GM23248 (cell line): ENCODE measurements around the gene PCDHGB2. TPM values are rescaled to one million over a fixed set of nuclear protein-coding genes. Genes with fewer than 3 reads are reported as not detected.
"Not testable (repeated sequence)": the region's sequence is repeated elsewhere in the genome, so short reads cannot be mapped to it uniquely, and the experiment has no call there.

ENCODE experiments used
- DNase-seq: peaks from one replicate; pipeline ENCODE4 v3.0.0-alpha.2; 2015
- H2AFZ ChIP-seq: fragments of 200-600 bp; sonication (generic); 2 replicates; pipeline ENCODE4 v1.6.1; 2016; ENCODE audit warnings: antibody characterized with exemption
- H3F3A ChIP-seq: fragments of 200-600 bp; sonication (generic); 2 replicates; pipeline ENCODE4 v1.6.1; 2016; ENCODE audit warnings: mild to moderate bottlenecking, antibody characterized with exemption, mixed run types; ENCODE audit not compliant: insufficient read depth
- H3K27ac ChIP-seq: fragments of 200-600 bp; sonication (generic); 2 replicates; pipeline ENCODE4 v1.5.1; 2016; ENCODE audit warnings: mild to moderate bottlenecking
- H3K27me3 ChIP-seq: fragments of 200-600 bp; sonication (generic); replicated peaks from 2 replicates; pipeline ENCODE4 v1.6.1; 2016; ENCODE audit warnings: mild to moderate bottlenecking; ENCODE audit not compliant: insufficient read depth
- H3K36me3 ChIP-seq: fragments of 200-600 bp; sonication (generic); 2 replicates; pipeline ENCODE4 v1.6.1; 2016; ENCODE audit warnings: low read depth, mild to moderate bottlenecking
- H3K4me1 ChIP-seq: fragments of 200-600 bp; sonication (generic); 2 replicates; pipeline ENCODE4 v1.6.1; 2016; ENCODE audit warnings: mild to moderate bottlenecking; ENCODE audit not compliant: insufficient read depth
- H3K4me2 ChIP-seq: fragments of 200-600 bp; sonication (generic); one replicate; pipeline ENCODE4 v1.6.1; 2016; ENCODE audit warnings: mild to moderate bottlenecking; ENCODE audit not compliant: unreplicated experiment
- H3K4me3 ChIP-seq: fragments of 200-600 bp; sonication (generic); 2 replicates; pipeline ENCODE4 v1.5.1; 2016; ENCODE audit warnings: mild to moderate bottlenecking
- H3K79me2 ChIP-seq: fragments of 200-600 bp; sonication (generic); 2 replicates; pipeline ENCODE4 v1.6.1; 2016; ENCODE audit warnings: mild to moderate bottlenecking; ENCODE audit not compliant: insufficient read depth
- H3K9ac ChIP-seq: fragments of 200-600 bp; sonication (generic); 2 replicates; pipeline ENCODE4 v1.6.1; 2016; ENCODE audit warnings: mild to moderate bottlenecking
- H3K9me2 ChIP-seq: fragments of 200-600 bp; sonication (generic); 2 replicates; pipeline ENCODE4 v1.6.1; 2016; ENCODE audit warnings: mixed run types, mild to moderate bottlenecking, moderate library complexity; ENCODE audit not compliant: insufficient read depth
- H3K9me3 ChIP-seq: fragments of 200-600 bp; sonication (generic); one replicate; pipeline ENCODE4 v1.6.1; 2017; ENCODE audit warnings: low read depth
- H4K20me1 ChIP-seq: fragments of 200-600 bp; sonication (generic); 2 replicates; pipeline ENCODE4 v1.6.0; 2016; ENCODE audit not compliant: insufficient read depth
- EZH2 ChIP-seq: fragments of 200-600 bp; sonication (generic); IDR thresholded peaks from 2 replicates; pipeline ENCODE4 v1.6.1; 2018; ENCODE audit warnings: antibody characterized with exemption, mild to moderate bottlenecking; ENCODE audit not compliant: insufficient read depth, poor library complexity, severe bottlenecking
- EZH2phosphoT487 ChIP-seq: fragments of 200-600 bp; sonication (generic); IDR thresholded peaks from 2 replicates; pipeline ENCODE4 v1.6.1; 2018; ENCODE audit warnings: antibody characterized with exemption, moderate library complexity, mild to moderate bottlenecking, low read depth; ENCODE audit not compliant: insufficient read depth
- WGBS, 2 experiments: methylation state at CpG; one replicate each; pipeline ENCODE4 v1.1.6; 2015 to 2017; ENCODE audit warnings: low lambda C conversion rate in 2 of 2, low coverage in 1 of 2; ENCODE audit errors: missing lambda C conversion rate in 2 of 2; 5-methylcytosine and 5-hydroxymethylcytosine counted together
- in situ Hi-C: fragments of 300-500 bp; cut with MboI; formaldehyde crosslinking; loops from 2 replicates; pipeline ENCODE4 v1.15.0; 2020
- polyA plus RNA-seq: library from polyadenylated mRNA; unstranded; fragments of >200 nt; fragmentation: Nextera tagmentation; extraction: Ambion mirVana; gene quantifications from 2 replicates; pipeline ENCODE4 v1.2.1, GENCODE V29; 2016
- total RNA-seq: library from RNA; depleted of rRNA; stranded (reverse); fragments of >200 nt; shearing (Covaris generic); gene quantifications from 2 replicates; pipeline ENCODE4 v1.2.3, GENCODE V29; 2014; rRNA removed

The PCDHGB2 gene
- total RNA-seq (2.2 and 2.5 TPM in 2 replicates), polyA plus RNA-seq (0.76 and 0.94 TPM in 2 replicates)

- Histone ChIP-seq H3K9me2 (no peaks in the 10 kb centered on the region), H3K79me2 (peaks cover 6% of the 10 kb centered on the region; the same call in 1 of the 2 replicates), H3K9me3 (peaks cover 7% of the 10 kb centered on the region), H4K20me1 (no peaks in the 10 kb centered on the region), H2AFZ (0 out of 2 replicates have a peak within 1 kb of the TSS, but pooled peaks have one; percentile 37), H3K4me1 (no peaks in the 10 kb centered on the region), H3K27me3 (no peaks in the 10 kb centered on the region), H3K4me3 (peak within 1 kb of the TSS; percentile 40; the same call in 1 of the 2 replicates), H3K9ac (no peak within 1 kb of the TSS), H3K36me3 (no peaks in the 10 kb centered on the region; the same call in 1 of the 2 replicates), H3K27ac (no peak within 1 kb of the TSS), H3F3A (no peaks in the 10 kb centered on the region), H3K4me2 (no peak within 1 kb of the TSS)
- 27 to 34% methylated on average over 24 of the region's 24 CpGs for WGBS, 2 experiments
- TF ChIP-seq EZH2 (no peak), EZH2phosphoT487 (no peak)
- in situ Hi-C loops, result no loop called here
- peak; percentile 44 for DNase-seq
Observed at GRCh38 chr5:141359790-141360426, at the start of gene PCDHGB2. TSS of gene PCDHGB2 (plus strand) at chr5:141359994. CDS start at chr5:141360136, 142 bp downstream.

DNA sequence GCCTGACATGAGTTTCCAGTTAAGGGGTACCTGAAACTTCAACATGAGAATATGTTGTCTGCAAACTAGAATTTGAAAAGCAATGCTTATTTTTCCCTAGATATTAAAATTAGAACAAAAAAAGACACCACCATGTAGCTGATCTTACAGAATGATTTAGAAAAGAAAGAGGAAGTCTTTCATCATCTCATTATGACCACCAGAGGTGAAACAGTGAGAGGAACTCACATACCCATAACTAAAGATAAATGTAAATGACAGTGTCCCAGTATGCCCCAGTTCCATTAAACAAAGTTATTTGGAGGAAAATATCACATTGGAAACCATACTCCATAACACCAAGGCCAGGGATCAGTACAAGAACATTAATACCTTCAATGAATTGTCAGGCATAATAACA is 46.1 kb upstream of the PCDHGB2 start:
- H4K20me1 ChIP-seq, result no peaks in the 10 kb centered on the region
- no peak overlapping the region for H3K27ac ChIP-seq
- TF ChIP-seq EZH2, result no peak
- peaks cover 12% of the 10 kb centered on the region; the same call in 1 of the 2 replicates for H3F3A ChIP-seq
- no peak overlapping the region for H3K4me2 ChIP-seq
- H2AFZ ChIP-seq, result no peak overlapping the region
- H3K9ac ChIP-seq, result no peak overlapping the region
- peaks cover 51% of the 10 kb centered on the region for H3K36me3 ChIP-seq
- H3K27me3 ChIP-seq, result no peaks in the 10 kb centered on the region
- in situ Hi-C loops, result no loop called here
- peaks cover 96% of the 10 kb centered on the region for H3K79me2 ChIP-seq
- H3K9me2 ChIP-seq, result no peaks in the 10 kb centered on the region
- no peak for DNase-seq
- H3K9me3 ChIP-seq, result peaks cover 6% of the 10 kb centered on the region
- no peaks in the 10 kb centered on the region for H3K4me1 ChIP-seq
- H3K4me3 ChIP-seq, result no peak overlapping the region

DNA sequence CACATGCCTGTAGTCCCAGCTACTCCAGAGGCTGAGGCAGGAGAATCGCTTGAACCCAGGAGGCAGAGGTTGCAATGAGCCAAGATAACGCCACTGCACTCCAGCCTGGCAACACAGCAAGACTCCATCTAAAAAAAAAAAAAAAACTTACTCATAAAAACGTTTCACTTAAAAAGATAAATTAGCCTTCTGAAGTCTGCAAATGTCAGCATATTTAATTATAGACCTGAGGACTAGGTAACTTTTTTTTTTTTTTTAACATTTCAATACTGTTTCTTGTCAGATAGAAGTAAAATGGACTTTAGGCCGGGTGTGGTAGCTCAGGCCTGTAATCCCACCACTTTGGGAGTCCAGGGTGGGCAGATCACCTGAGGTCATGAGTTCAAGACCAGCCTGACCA is 42.8 kb upstream of the PCDHGB2 start:
- H2AFZ ChIP-seq, H3K27me3 ChIP-seq, H3K9ac ChIP-seq, H3K27ac ChIP-seq, H3K4me2 ChIP-seq, H3K9me2 ChIP-seq, H3K4me3 ChIP-seq, DNase-seq, H4K20me1 ChIP-seq, in situ Hi-C loops, H3K9me3 ChIP-seq, H3K4me1 ChIP-seq: not testable (repeated sequence)
- Histone ChIP-seq H3K36me3 (peaks cover 61% of the 10 kb centered on the region), H3K79me2 (peaks cover 81% of the 10 kb centered on the region), H3F3A (peaks cover 31% of the 10 kb centered on the region)
- WGBS, 2 experiments, result 86 to 91% methylated on average over 4 of the region's 4 CpGs

GRCh38 chr5:141319202-141319601 is 40.6 kb upstream of the PCDHGB2 start:
- H3K9me3 ChIP-seq, result peaks cover 7% of the 10 kb centered on the region
- no peak overlapping the region for H2AFZ ChIP-seq
- in situ Hi-C loops, result no loop called here
- H3K27me3 ChIP-seq, result no peaks in the 10 kb centered on the region
- no peak overlapping the region for H3K9ac ChIP-seq
- no peaks in the 10 kb centered on the region for H3K9me2 ChIP-seq
- peak; percentile 18 for DNase-seq
- peaks cover 31% of the 10 kb centered on the region for H3F3A ChIP-seq
- H3K36me3 ChIP-seq, result peaks cover 54% of the 10 kb centered on the region
- peak overlapping the region; percentile 95 for H3K4me2 ChIP-seq
- H3K79me2 ChIP-seq, result peaks cover 59% of the 10 kb centered on the region
- no peak overlapping the region for H3K27ac ChIP-seq
- peak overlapping the region; percentile 78 for H3K4me3 ChIP-seq
- H4K20me1 ChIP-seq, result peaks cover 8% of the 10 kb centered on the region; the same call in 1 of the 2 replicates
- no peak for TF ChIP-seq EZH2
- TF ChIP-seq EZH2phosphoT487, result no peak
- H3K4me1 ChIP-seq, result no peaks in the 10 kb centered on the region
- WGBS, 2 experiments, result 94 to 97% methylated on average over 6 of the region's 6 CpGs

- no peak overlapping the region for H2AFZ ChIP-seq
- H3K9me3 ChIP-seq, result peaks cover 7% of the 10 kb centered on the region
- peaks cover 29% of the 10 kb centered on the region for H3F3A ChIP-seq
- H3K9ac ChIP-seq, result peak overlapping the region; percentile 91
- H3K36me3 ChIP-seq, result peaks cover 50% of the 10 kb centered on the region
- peaks cover 54% of the 10 kb centered on the region for H3K79me2 ChIP-seq
- in situ Hi-C loops, result no loop called here
- H4K20me1 ChIP-seq, result peaks cover 8% of the 10 kb centered on the region; the same call in 1 of the 2 replicates
- H3K4me1 ChIP-seq, result no peaks in the 10 kb centered on the region
- 66% methylated on average over 5 of the region's 5 CpGs for WGBS, 2 experiments
- H3K4me2 ChIP-seq, result peak overlapping the region; percentile 95
- peak overlapping the region; percentile 78 for H3K4me3 ChIP-seq
- TF ChIP-seq EZH2, result no peak
- TF ChIP-seq EZH2phosphoT487, result no peak
- no peak for DNase-seq
- H3K9me2 ChIP-seq, result no peaks in the 10 kb centered on the region
- peak overlapping the region; percentile 92; the same call in 1 of the 2 replicates for H3K27ac ChIP-seq
- no peaks in the 10 kb centered on the region for H3K27me3 ChIP-seq
Observed at GRCh38 chr5:141319699-141320098, 40.1 kb upstream of the PCDHGB2 start.
